C4-2B (cell line): Measurements from ENCODE around the gene COX7C.

Experiments
- ZFX ChIP-seq: fragments of 450-650 bp; IDR thresholded peaks from 2 replicates; pipeline ENCODE4 v1.6.1; 2017
- TF ChIP-seq, protein P1 (sequence below): fragments of 450-650 bp; conservative IDR thresholded peaks from 2 replicates; pipeline ENCODE4 v1.5.1; 2017; ENCODE audit warnings: mild to moderate bottlenecking

DNA sequence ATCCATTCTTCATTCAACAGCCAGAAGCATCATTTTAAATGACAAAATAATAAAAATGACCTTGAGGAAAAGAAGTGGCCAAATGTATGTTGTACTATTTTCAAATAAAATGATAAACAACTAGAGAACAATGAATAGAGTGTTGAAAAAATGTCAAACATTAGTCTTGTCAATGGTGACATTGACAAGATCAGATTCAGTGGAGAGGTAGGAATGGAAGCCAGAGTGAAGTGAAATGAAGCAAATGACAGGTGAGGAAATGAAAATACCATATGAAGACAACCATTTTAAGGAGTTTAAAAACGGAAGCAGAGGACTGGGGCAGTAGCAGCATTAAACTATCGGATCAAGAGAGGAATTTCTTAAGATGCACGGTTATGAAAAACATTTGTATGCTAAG lies 38.2 kb upstream of the COX7C start:
- TF ChIP-seq, protein P1, sequence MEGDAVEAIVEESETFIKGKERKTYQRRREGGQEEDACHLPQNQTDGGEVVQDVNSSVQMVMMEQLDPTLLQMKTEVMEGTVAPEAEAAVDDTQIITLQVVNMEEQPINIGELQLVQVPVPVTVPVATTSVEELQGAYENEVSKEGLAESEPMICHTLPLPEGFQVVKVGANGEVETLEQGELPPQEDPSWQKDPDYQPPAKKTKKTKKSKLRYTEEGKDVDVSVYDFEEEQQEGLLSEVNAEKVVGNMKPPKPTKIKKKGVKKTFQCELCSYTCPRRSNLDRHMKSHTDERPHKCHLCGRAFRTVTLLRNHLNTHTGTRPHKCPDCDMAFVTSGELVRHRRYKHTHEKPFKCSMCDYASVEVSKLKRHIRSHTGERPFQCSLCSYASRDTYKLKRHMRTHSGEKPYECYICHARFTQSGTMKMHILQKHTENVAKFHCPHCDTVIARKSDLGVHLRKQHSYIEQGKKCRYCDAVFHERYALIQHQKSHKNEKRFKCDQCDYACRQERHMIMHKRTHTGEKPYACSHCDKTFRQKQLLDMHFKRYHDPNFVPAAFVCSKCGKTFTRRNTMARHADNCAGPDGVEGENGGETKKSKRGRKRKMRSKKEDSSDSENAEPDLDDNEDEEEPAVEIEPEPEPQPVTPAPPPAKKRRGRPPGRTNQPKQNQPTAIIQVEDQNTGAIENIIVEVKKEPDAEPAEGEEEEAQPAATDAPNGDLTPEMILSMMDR = no peak
- no peak for TF ChIP-seq ZFX
